ENCODE data around the gene KCNH8.

DNA sequence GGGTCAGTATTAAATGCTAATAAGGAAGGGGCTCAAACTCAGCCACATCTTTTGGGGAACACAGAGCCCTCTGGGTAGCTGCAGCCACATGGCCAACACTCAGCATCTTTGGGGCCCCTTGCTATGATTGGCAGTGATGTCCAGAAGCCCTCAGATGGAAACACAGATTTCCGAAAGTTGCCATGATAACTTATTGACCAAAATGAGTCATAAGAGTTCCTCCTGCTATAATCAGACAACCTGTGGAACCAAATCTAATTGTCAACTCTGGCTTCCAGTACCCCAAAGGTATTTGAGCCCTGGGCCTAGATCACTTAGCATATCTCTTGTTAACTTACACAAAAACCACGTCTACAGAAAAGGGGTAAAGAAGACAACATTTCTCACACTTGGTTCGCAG lies 392.2 kb downstream of the KCNH8 start:
- TF ChIP-seq, protein P1, sequence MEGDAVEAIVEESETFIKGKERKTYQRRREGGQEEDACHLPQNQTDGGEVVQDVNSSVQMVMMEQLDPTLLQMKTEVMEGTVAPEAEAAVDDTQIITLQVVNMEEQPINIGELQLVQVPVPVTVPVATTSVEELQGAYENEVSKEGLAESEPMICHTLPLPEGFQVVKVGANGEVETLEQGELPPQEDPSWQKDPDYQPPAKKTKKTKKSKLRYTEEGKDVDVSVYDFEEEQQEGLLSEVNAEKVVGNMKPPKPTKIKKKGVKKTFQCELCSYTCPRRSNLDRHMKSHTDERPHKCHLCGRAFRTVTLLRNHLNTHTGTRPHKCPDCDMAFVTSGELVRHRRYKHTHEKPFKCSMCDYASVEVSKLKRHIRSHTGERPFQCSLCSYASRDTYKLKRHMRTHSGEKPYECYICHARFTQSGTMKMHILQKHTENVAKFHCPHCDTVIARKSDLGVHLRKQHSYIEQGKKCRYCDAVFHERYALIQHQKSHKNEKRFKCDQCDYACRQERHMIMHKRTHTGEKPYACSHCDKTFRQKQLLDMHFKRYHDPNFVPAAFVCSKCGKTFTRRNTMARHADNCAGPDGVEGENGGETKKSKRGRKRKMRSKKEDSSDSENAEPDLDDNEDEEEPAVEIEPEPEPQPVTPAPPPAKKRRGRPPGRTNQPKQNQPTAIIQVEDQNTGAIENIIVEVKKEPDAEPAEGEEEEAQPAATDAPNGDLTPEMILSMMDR (conservative IDR thresholded peaks at IDR 0.05 in 1 of 2, IDR thresholded peaks at IDR 0.05 in 1 of 2; ENCODE audit: extremely low read depth in 1 of 2, insufficient read depth in 1 of 2, low read depth in 1 of 2, low read length in 2 of 2), result no peak
- TF ChIP-seq EZH2 (IDR thresholded peaks at IDR 0.05; ENCODE audit: borderline replicate concordance, low read length), result no peak

Data from mammary epithelial cell (primary cell).